Melanocyte of skin (primary cell): ENCODE measurements around the gene ATIC. TPM values are rescaled to one million over a fixed set of nuclear protein-coding genes. Genes with fewer than 3 reads are reported as not detected.

Source experiments
- total RNA-seq, 2 donors: library from RNA; depleted of rRNA; stranded (reverse); fragments of >200 nt; gene quantifications; 2 replicates each; pipeline ENCODE4 v1.2.3, GENCODE V29; 2012

ATIC gene
- 10 to 100 TPM; 20.0 to 43.6 TPM for total RNA-seq

DNA sequence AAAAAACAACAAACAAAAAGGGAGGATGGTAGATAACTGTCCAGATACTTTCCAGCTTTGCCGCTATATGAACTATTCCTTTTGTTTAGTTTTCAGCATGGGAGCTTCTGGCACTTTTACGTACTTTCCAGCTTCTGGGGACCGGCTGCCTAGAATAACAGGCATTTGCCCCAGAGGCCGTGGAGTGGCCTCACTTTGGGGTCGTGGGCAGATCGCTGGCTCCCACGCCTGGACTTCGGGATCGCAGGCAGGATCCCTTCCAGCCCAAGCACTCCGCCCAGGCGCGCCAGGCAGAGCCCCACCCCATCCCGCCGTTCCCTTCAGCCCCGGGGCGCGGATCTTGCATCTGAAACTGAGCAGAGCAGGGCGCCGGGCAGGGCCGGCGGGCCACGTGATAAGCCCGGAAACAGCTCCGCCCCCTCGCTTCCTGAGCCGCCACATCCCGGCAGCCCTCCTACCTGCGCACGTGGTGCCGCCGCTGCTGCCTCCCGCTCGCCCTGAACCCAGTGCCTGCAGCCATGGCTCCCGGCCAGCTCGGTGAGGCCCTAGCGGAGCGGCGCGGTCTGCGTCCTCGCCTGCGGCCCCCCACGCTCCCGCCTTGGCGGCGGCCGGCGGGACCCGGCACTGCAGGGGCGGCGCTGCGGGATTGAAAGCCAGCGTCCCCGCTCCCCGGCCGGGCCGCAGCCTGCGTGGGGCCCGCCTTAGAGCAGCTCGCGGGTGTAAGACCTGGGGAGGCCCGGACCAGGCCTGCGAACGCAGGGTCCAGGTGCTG is at the start of gene ATIC:
ATIC (plus strand) TSS at position 435 of the 772 bp plus-strand sequence; CDS start at position 519, 84 bp downstream.

Other genes with a start within 250 kb of the ATIC start
- under 1 TPM; 0.33 to 0.34 TPM for gene ABCA12, start 173.4 kb upstream of the ATIC start, total RNA-seq
- 100 to 1,000 TPM; 138 to 330 TPM for gene FN1, start 124.0 kb downstream of the ATIC start, total RNA-seq